Activated CD8-positive, alpha-beta T cell treated with anti-CD3 and anti-CD28 coated beads, Interleukin-2, amount 10 ng/mL, durations not matched to agents 7 days and 5 days (primary cell): ENCODE measurements around the gene PRR12. TPM values are rescaled to one million over a fixed set of nuclear protein-coding genes. Genes with fewer than 3 reads are reported as not detected.

Experiments used
- ATAC-seq: fragments of 150-1000 bp; cut with Tn5 transposase; one replicate; pipeline ENCODE4 v1.10.0; 2021; ENCODE audit warnings: moderate library complexity
- CTCF ChIA-PET: fragments of 350-600 bp; sonication (Branson Sonifier 250); formaldehyde crosslinking; loops from one replicate; lab custom pipeline; 2021; ENCODE audit warnings: antibody characterized with exemption; lab: Charles Lee
- POLR2A ChIA-PET: fragments of 350-600 bp; sonication (Branson Sonifier 250); formaldehyde crosslinking; loops from one replicate; lab custom pipeline; 2021; ENCODE audit warnings: antibody characterized with exemption; lab: Charles Lee
- DNase-seq: peaks from one replicate; pipeline ENCODE4 v3.0.0-alpha.2; 2020
- H3K27ac Mint-ChIP-seq: one replicate; pipeline ENCODE4 v1.8.0; 2021; ENCODE audit warnings: mild to moderate bottlenecking, mixed read lengths
- H3K27me3 Mint-ChIP-seq: one replicate; pipeline ENCODE4 v1.8.0; 2021; ENCODE audit warnings: low read depth, mixed read lengths
- H3K36me3 Mint-ChIP-seq: one replicate; pipeline ENCODE4 v1.8.0; 2021; ENCODE audit warnings: low read depth, mixed read lengths
- H3K4me1 Mint-ChIP-seq: one replicate; pipeline ENCODE4 v1.8.0; 2021; ENCODE audit warnings: low read depth, mixed read lengths
- H3K4me3 Mint-ChIP-seq: one replicate; pipeline ENCODE4 v1.8.0; 2021; ENCODE audit warnings: mild to moderate bottlenecking, mixed read lengths
- H3K9me3 Mint-ChIP-seq: one replicate; pipeline ENCODE4 v1.8.0; 2022; ENCODE audit warnings: mixed read lengths; ENCODE audit not compliant: insufficient read depth
- total RNA-seq, 2 experiments: library from RNA; stranded (reverse); gene quantifications; one replicate each; pipeline ENCODE4 v1.2.3, GENCODE V29; 2021

Gene PRR12
- total RNA-seq, 2 experiments from 2014 or later, result 39.4 to 39.9 TPM

- peak overlapping the region; percentile 83 for H3K27ac Mint-ChIP-seq
- peaks cover 2% of the 10 kb centered on the region for H3K27me3 Mint-ChIP-seq
- H3K9me3 Mint-ChIP-seq, result no peaks in the 10 kb centered on the region
- peaks cover 21% of the 10 kb centered on the region for H3K36me3 Mint-ChIP-seq
- ChIA-PET CTCF (interaction anchor here (1.0 kb wide), 1 partner anchor 175 kb away, joined by 3 read pairs; the partner anchor contains the start of gene AP2A1), POLR2A (interaction anchor here (0.9 to 3.6 kb wide), 4 partner anchors 12 to 86 kb away, joined by 3 to 18 read pairs (median 6); partner anchors contain the start of genes NOSIP, PRMT1, RRAS and SCAF1)
- DNase-seq (peak; percentile 64), ATAC-seq (no peak)
- H3K4me1 Mint-ChIP-seq, result peaks cover 31% of the 10 kb centered on the region
- H3K4me3 Mint-ChIP-seq, result peak overlapping the region; percentile 80
These were observed 926 bp downstream of the PRR12 start for GRCh38 chr19:49591731-49592485.

GRCh38 chr19:49592486-49593232 is 1.7 kb downstream of the PRR12 start:
- ChIA-PET POLR2A (interaction anchor here (1.1 to 3.6 kb wide), 5 partner anchors 12 to 73 kb away, joined by 3 to 18 read pairs (median 4); partner anchors contain the start of genes BCL2L12, IRF3, NOSIP and RRAS), CTCF (interaction anchor here (0.9 to 1.5 kb wide), 3 partner anchors 22 to 86 kb away, joined by 4 to 5 read pairs (median 4); no protein-coding TSS in a partner anchor)
- H3K4me1 Mint-ChIP-seq, result peaks cover 31% of the 10 kb centered on the region
- peak overlapping the region; percentile 82 for H3K27ac Mint-ChIP-seq
- no peaks in the 10 kb centered on the region for H3K9me3 Mint-ChIP-seq
- H3K4me3 Mint-ChIP-seq, result peak overlapping the region; percentile 80
- H3K27me3 Mint-ChIP-seq, result peaks cover 2% of the 10 kb centered on the region
- peaks cover 21% of the 10 kb centered on the region for H3K36me3 Mint-ChIP-seq
- DNase-seq, result peak; percentile 43
- no peak for ATAC-seq

- ChIA-PET POLR2A (interaction anchor here (1.1 to 1.7 kb wide), 3 partner anchors 13 to 72 kb away, joined by 3 to 4 read pairs (median 4); partner anchors contain the start of genes BCL2L12, IRF3, NOSIP and RRAS), CTCF (interaction anchor here (0.9 to 1.5 kb wide), 3 partner anchors 23 to 85 kb away, joined by 4 to 5 read pairs (median 4); no protein-coding TSS in a partner anchor)
- Mint-ChIP-seq H3K27ac (peak overlapping the region; percentile 82), H3K4me1 (peaks cover 31% of the 10 kb centered on the region), H3K9me3 (no peaks in the 10 kb centered on the region), H3K4me3 (peak overlapping the region; percentile 80), H3K27me3 (peaks cover 2% of the 10 kb centered on the region), H3K36me3 (peaks cover 26% of the 10 kb centered on the region)
- DNase-seq, result peak; percentile 96
- peak; percentile 57 for ATAC-seq
These were observed 2.5 kb downstream of the PRR12 start for GRCh38 chr19:49593233-49594113.

- H3K27me3 Mint-ChIP-seq, result no peaks in the 10 kb centered on the region
- peaks cover 30% of the 10 kb centered on the region for H3K36me3 Mint-ChIP-seq
- no peaks in the 10 kb centered on the region for H3K9me3 Mint-ChIP-seq
- peaks cover 27% of the 10 kb centered on the region for H3K4me1 Mint-ChIP-seq
- ATAC-seq (no peak), DNase-seq (no peak)
- peak overlapping the region; percentile 82 for H3K27ac Mint-ChIP-seq
- CTCF ChIA-PET, result interaction anchor here (1.5 kb wide), 1 partner anchor 84 kb away, joined by 4 read pairs; no protein-coding TSS in a partner anchor
- POLR2A ChIA-PET, result interaction anchor here (1.7 kb wide), 1 partner anchor 14 kb away, joined by 4 read pairs; the partner anchor contains the start of gene NOSIP
- H3K4me3 Mint-ChIP-seq, result peak overlapping the region; percentile 80
These were observed 3.4 kb downstream of the PRR12 start for GRCh38 chr19:49594157-49594992.

GRCh38 chr19:49594993-49595818 is 4.2 kb downstream of the PRR12 start:
- DNase-seq, result no peak
- ChIA-PET CTCF (interaction anchor here (1.0 kb wide), 1 partner anchor 93 kb away, joined by 3 read pairs; no protein-coding TSS in a partner anchor), POLR2A (interaction anchor here (1.4 kb wide), 1 partner anchor 15 kb away, joined by 6 read pairs; the partner anchor contains the start of gene NOSIP)
- Mint-ChIP-seq H3K4me3 (no peak overlapping the region), H3K36me3 (peaks cover 34% of the 10 kb centered on the region), H3K4me1 (peaks cover 22% of the 10 kb centered on the region), H3K27me3 (no peaks in the 10 kb centered on the region), H3K9me3 (no peaks in the 10 kb centered on the region), H3K27ac (no peak overlapping the region)
- no peak for ATAC-seq

GRCh38 chr19:49595819-49596404 is 4.9 kb downstream of the PRR12 start:
- Mint-ChIP-seq H3K36me3 (peaks cover 39% of the 10 kb centered on the region), H3K9me3 (no peaks in the 10 kb centered on the region), H3K27me3 (no peaks in the 10 kb centered on the region), H3K4me3 (no peak overlapping the region), H3K4me1 (peaks cover 22% of the 10 kb centered on the region), H3K27ac (no peak overlapping the region)
- no peak for DNase-seq
- CTCF ChIA-PET, result interaction anchor here (1.0 kb wide), 1 partner anchor 93 kb away, joined by 3 read pairs; no protein-coding TSS in a partner anchor
- no peak for ATAC-seq
- POLR2A ChIA-PET, result interaction anchor here (1.4 kb wide), 1 partner anchor 16 kb away, joined by 6 read pairs; the partner anchor contains the start of gene NOSIP

DNA sequence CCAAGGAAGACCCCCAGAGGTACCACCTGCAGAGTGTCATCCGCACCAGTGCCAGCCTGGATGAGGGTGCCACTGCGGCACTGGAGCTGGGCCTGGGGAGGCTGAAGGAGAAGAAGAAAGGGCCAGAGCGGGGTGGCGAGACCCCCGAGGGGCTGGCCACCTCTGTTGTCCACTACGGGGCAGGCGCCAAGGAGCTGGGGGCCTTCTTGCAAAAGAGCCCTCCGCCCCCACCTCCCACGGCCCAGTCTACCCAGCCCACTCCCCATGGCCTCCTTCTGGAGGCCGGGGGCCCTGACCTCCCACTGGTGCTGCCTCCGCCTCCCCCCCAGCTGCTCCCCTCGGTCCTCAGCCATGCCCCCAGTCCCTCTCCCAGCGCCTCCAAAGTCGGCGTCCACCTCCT is 5.4 kb downstream of the PRR12 start:
- ChIA-PET POLR2A (interaction anchor here (1.4 kb wide), 1 partner anchor 16 kb away, joined by 6 read pairs; the partner anchor contains the start of gene NOSIP), CTCF (interaction anchor here (1.0 kb wide), 1 partner anchor 94 kb away, joined by 3 read pairs; no protein-coding TSS in a partner anchor)
- Mint-ChIP-seq H3K4me1 (peaks cover 22% of the 10 kb centered on the region), H3K27ac (no peak overlapping the region), H3K36me3 (peaks cover 42% of the 10 kb centered on the region), H3K4me3 (no peak overlapping the region), H3K27me3 (no peaks in the 10 kb centered on the region), H3K9me3 (no peaks in the 10 kb centered on the region)
- ATAC-seq (no peak), DNase-seq (no peak)

DNA sequence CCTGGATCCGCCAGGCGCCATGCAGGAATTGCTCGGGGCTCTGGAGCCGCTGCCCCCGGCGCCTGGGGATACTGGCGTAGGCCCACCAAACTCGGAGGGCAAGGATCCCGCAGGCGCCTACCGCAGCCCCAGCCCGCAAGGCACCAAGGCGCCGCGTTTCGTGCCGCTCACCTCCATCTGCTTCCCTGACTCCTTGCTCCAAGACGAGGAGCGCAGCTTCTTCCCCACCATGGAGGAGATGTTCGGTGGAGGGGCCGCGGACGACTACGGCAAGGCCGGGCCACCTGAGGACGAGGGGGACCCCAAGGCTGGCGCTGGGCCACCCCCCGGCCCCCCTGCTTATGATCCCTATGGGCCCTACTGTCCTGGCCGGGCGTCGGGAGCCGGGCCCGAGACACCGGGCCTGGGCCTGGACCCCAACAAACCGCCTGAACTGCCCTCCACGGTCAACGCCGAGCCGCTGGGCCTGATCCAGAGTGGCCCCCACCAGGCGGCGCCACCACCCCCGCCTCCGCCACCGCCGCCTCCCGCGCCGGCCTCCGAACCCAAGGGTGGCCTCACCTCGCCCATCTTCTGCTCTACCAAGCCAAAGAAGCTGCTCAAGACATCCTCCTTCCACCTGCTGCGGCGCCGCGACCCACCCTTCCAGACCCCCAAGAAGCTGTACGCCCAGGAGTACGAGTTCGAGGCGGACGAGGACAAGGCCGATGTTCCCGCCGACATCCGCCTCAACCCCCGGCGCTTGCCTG is 6.1 kb downstream of the PRR12 start:
- Mint-ChIP-seq H3K9me3 (no peaks in the 10 kb centered on the region), H3K36me3 (peaks cover 46% of the 10 kb centered on the region), H3K27me3 (no peaks in the 10 kb centered on the region), H3K27ac (no peak overlapping the region), H3K4me1 (peaks cover 22% of the 10 kb centered on the region), H3K4me3 (no peak overlapping the region)
- DNase-seq (no peak), ATAC-seq (no peak)
- ChIA-PET CTCF (no interaction called here), POLR2A (no interaction called here)

DNA sequence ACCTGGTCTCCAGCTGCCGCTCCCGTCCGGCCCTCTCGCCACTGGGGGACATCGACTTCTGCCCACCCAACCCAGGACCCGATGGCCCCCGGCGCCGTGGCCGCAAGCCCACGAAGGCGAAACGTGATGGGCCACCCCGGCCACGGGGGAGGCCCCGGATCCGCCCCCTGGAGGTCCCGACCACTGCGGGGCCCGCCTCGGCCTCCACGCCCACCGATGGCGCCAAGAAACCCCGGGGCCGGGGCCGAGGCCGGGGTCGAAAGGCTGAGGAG is 6.7 kb downstream of the PRR12 start:
- no peaks in the 10 kb centered on the region for H3K27me3 Mint-ChIP-seq
- DNase-seq (no peak), ATAC-seq (no peak)
- no peak overlapping the region for H3K4me3 Mint-ChIP-seq
- CTCF ChIA-PET, result no interaction called here
- no peaks in the 10 kb centered on the region for H3K9me3 Mint-ChIP-seq
- no peak overlapping the region for H3K27ac Mint-ChIP-seq
- peaks cover 41% of the 10 kb centered on the region for H3K36me3 Mint-ChIP-seq
- POLR2A ChIA-PET, result no interaction called here
- H3K4me1 Mint-ChIP-seq, result peaks cover 20% of the 10 kb centered on the region
